Thoracic aorta (tissue), 2 donors: ENCODE measurements around the gene TMED8. TPM values are rescaled to one million over a fixed set of nuclear protein-coding genes. Genes with fewer than 3 reads are reported as not detected.

ENCODE experiments used
- ATAC-seq: fragments of 150-250 bp; one replicate; pipeline ENCODE4 v1.8.0; 2017; ENCODE audit warnings: low read depth; ENCODE audit not compliant: insufficient number of reproducible peaks, low FRiP score
- DNase-seq: peaks from one replicate; pipeline ENCODE4 v3.0.0-alpha.2; 2020; ENCODE audit warnings: low spot score
- H3K27ac ChIP-seq, 2 donors: fragments of 200-600 bp; sonication (generic); 1 replicate in 1 of 2; 2 replicates in 1 of 2; pipeline ENCODE4 v1.5.1; 2016; ENCODE audit warnings: mild to moderate bottlenecking in 2 of 2, moderate library complexity in 2 of 2
- H3K27me3 ChIP-seq: fragments of 200-600 bp; sonication (generic); replicated peaks from 2 replicates; pipeline ENCODE4 v1.6.0; 2016; ENCODE audit warnings: mild to moderate bottlenecking; ENCODE audit not compliant: insufficient read depth
- H3K36me3 ChIP-seq: fragments of 200-600 bp; sonication (generic); one replicate; pipeline ENCODE4 v1.5.1; 2016
- H3K4me1 ChIP-seq, 2 donors: fragments of 200-600 bp; sonication (generic); 1 replicate in 1 of 2; 2 replicates in 1 of 2; pipeline versions ENCODE4 v1.5.1 to v1.6.0; 2016; ENCODE audit warnings: low read depth in 2 of 2, mild to moderate bottlenecking in 1 of 2; ENCODE audit not compliant: control insufficient read depth in 1 of 2
- H3K4me3 ChIP-seq: fragments of 200-600 bp; sonication (generic); 2 replicates; pipeline ENCODE4 v1.5.1; 2016; ENCODE audit warnings: mild to moderate bottlenecking
- H3K9me3 ChIP-seq: fragments of 200-600 bp; sonication (generic); 2 replicates; pipeline ENCODE4 v1.5.1; 2016
- CTCF ChIP-seq: fragments of 200-600 bp; sonication (generic); IDR thresholded peaks from one replicate; pipeline ENCODE4 v1.5.1; 2019; ENCODE audit warnings: antibody characterized with exemption
- total RNA-seq, 2 donors: library from RNA; depleted of rRNA; stranded (reverse); fragments of >200 nt; gene quantifications; one replicate each; pipeline versions ENCODE4 v1.1.0 to v1.2.3, GENCODE V29; 2016

The TMED8 gene
- total RNA-seq, 2 donors from 2014 or later = 10.0 to 12.0 TPM

- Histone ChIP-seq H3K27ac (no peak overlapping the region), H3K4me3 (no peak overlapping the region)
- ATAC-seq = no peak
Observed at GRCh38 chr14:77306416-77306815, 70.5 kb downstream of the TMED8 start.

GRCh38 chr14:77305696-77306095, 71.2 kb downstream of the TMED8 start:
- DNase-seq = no peak
- no peak for TF ChIP-seq CTCF
- no peak for ATAC-seq
- no peaks in the 10 kb centered on the region for H3K9me3 ChIP-seq
- peaks cover 6% of the 10 kb centered on the region for H3K36me3 ChIP-seq
- H3K27me3 ChIP-seq = no peaks in the 10 kb centered on the region
- no peak overlapping the region for H3K4me3 ChIP-seq
- H3K27ac ChIP-seq = no peak overlapping the region
- H3K4me1 ChIP-seq = peaks cover 5 to 16% of the 10 kb centered on the region in 2 donors

More at GRCh38 chr14:77306416-77306815, 70.5 kb downstream of the TMED8 start:
- Histone ChIP-seq H3K4me1 (peaks cover 5 to 16% of the 10 kb centered on the region in 2 donors), H3K36me3 (peaks cover 6% of the 10 kb centered on the region), H3K9me3 (no peaks in the 10 kb centered on the region), H3K27me3 (no peaks in the 10 kb centered on the region)
- no peak for DNase-seq
- TF ChIP-seq CTCF = no peak

- no peaks in the 10 kb centered on the region for H3K9me3 ChIP-seq
- peak; percentile 54 for ATAC-seq
- H3K27me3 ChIP-seq = no peaks in the 10 kb centered on the region
- H3K27ac ChIP-seq = no peak overlapping the region
- peaks cover 5 to 16% of the 10 kb centered on the region in 2 donors for H3K4me1 ChIP-seq
- H3K4me3 ChIP-seq = no peak overlapping the region
- no peak for TF ChIP-seq CTCF
- H3K36me3 ChIP-seq = peaks cover 16% of the 10 kb centered on the region
- no peak for DNase-seq
Observed at GRCh38 chr14:77303417-77304156, 73.3 kb downstream of the TMED8 start.

GRCh38 chr14:77302926-77303325, 74.0 kb downstream of the TMED8 start:
- Histone ChIP-seq H3K27me3 (no peaks in the 10 kb centered on the region), H3K9me3 (no peaks in the 10 kb centered on the region), H3K27ac (no peak overlapping the region), H3K4me3 (no peak overlapping the region), H3K4me1 (peaks cover 5 to 16% of the 10 kb centered on the region in 2 donors), H3K36me3 (peaks cover 18% of the 10 kb centered on the region)
- no peak for DNase-seq
- TF ChIP-seq CTCF = no peak
- ATAC-seq = no peak

- Histone ChIP-seq H3K4me1 (no peaks in the 10 kb centered on the region), H3K27ac (no peak overlapping the region), H3K9me3 (no peaks in the 10 kb centered on the region), H3K4me3 (no peak overlapping the region), H3K27me3 (no peaks in the 10 kb centered on the region), H3K36me3 (peaks cover 30% of the 10 kb centered on the region)
- peak; percentile 61 for TF ChIP-seq CTCF
- DNase-seq (peak; percentile 19), ATAC-seq (no peak)
Observed at GRCh38 chr14:77301103-77301502, 75.8 kb downstream of the TMED8 start.
